Spleen (tissue), 7 donors: ENCODE data around the gene OR6C76.
"Not testable (repeated sequence)": the region's sequence is repeated elsewhere in the genome, so short reads cannot be mapped to it uniquely, and the experiment has no call there.

ENCODE experiments used
- POLR2AphosphoS5 ChIP-seq, 3 donors: sonication (generic); formaldehyde crosslinking; IDR thresholded peaks; one replicate each; pipeline ENCODE4 v1.5.1; 2017; ENCODE audit warnings: antibody characterized with exemption in 3 of 3
- TF ChIP-seq, protein P1 (sequence below), 11 experiments: fragments of 200-600 bp in 7 of 11; fragments of 450-650 bp in 4 of 11; sonication (generic) in 4 of 11; IDR thresholded peaks in 8 of 11; conservative IDR thresholded peaks in 3 of 11; 1 replicate in 7 of 11; 2 replicates in 4 of 11; pipeline versions ENCODE4 v1.4.0 to v1.8.0; 2016 to 2021; ENCODE audit warnings: antibody characterized with exemption in 11 of 11, inconsistent platforms in 4 of 11, mild to moderate bottlenecking in 1 of 11
- donor health status: DM: no; HTN: no; CAD: no; lungs with moderate emphysema.
- donor health status: DM: no; HTN: no; CAD: no.
- donor health status: DM: no; HTN: no; CAD: no.

DNA sequence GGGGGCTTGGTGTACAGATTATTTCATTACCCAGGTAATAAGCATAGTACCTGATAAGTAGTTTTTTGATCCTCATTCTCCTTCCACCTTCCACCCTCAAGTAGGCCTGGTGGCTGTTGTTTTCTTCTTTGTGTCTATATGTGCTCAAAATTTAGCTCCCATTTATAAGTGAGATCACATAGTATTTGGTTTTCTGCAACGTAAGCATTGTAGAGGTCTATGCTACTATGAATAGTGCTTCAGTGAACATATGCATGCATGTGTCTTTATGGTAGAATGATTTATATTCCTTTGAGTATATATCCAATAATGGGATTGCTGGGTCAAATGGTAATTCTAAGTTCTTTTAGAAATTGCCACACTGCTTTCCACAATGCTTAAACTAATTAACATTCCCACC lies 16.9 kb upstream of the OR6C76 start:
- TF ChIP-seq, protein P1, sequence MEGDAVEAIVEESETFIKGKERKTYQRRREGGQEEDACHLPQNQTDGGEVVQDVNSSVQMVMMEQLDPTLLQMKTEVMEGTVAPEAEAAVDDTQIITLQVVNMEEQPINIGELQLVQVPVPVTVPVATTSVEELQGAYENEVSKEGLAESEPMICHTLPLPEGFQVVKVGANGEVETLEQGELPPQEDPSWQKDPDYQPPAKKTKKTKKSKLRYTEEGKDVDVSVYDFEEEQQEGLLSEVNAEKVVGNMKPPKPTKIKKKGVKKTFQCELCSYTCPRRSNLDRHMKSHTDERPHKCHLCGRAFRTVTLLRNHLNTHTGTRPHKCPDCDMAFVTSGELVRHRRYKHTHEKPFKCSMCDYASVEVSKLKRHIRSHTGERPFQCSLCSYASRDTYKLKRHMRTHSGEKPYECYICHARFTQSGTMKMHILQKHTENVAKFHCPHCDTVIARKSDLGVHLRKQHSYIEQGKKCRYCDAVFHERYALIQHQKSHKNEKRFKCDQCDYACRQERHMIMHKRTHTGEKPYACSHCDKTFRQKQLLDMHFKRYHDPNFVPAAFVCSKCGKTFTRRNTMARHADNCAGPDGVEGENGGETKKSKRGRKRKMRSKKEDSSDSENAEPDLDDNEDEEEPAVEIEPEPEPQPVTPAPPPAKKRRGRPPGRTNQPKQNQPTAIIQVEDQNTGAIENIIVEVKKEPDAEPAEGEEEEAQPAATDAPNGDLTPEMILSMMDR (IDR thresholded peaks at IDR 0.05 in 8 of 11, conservative IDR thresholded peaks at IDR 0.05 in 3 of 11) = not testable (repeated sequence)
- not testable (repeated sequence) for TF ChIP-seq POLR2AphosphoS5 (IDR thresholded peaks at IDR 0.05)
